DND-41 (cell line): Measurements from ENCODE around the gene L3MBTL3.

Experiments used
- CTCF ChIP-seq: IDR thresholded peaks from 2 replicates; pipeline ENCODE4 v1.5.1; 2012; ENCODE audit warnings: borderline replicate concordance, low read length, moderate library complexity, mild to moderate bottlenecking; ENCODE audit not compliant: poor library complexity, severe bottlenecking; ENCODE audit errors: extremely low read depth
- EZH2 ChIP-seq: IDR thresholded peaks from 3 replicates; pipeline ENCODE4 v1.6.1; 2012; ENCODE audit warnings: borderline replicate concordance, low read depth, mild to moderate bottlenecking, moderate library complexity, low read length, inconsistent platforms; ENCODE audit not compliant: severe bottlenecking

GRCh38 chr6:130018292-130018743 is at the start of gene L3MBTL3:
- TF ChIP-seq CTCF (no peak), EZH2 (no peak)
